Skeletal muscle satellite cell (primary cell): Measurements from ENCODE around the gene ZCCHC17.
A peak's percentile ranks its signal among the peaks of the same experiment; 100 is the strongest.
"Not testable (repeated sequence)": the region's sequence is repeated elsewhere in the genome, so short reads cannot be mapped to it uniquely, and the experiment has no call there.

Experiments
- H3K27me3 ChIP-seq: 2 replicates; pipeline ENCODE4 v1.7.0; 2013; ENCODE audit warnings: low read length; ENCODE audit not compliant: control insufficient read depth, insufficient read depth
- H3K36me3 ChIP-seq: 2 replicates; pipeline ENCODE4 v1.7.0; 2013; ENCODE audit warnings: mild to moderate bottlenecking, control low read depth, low read length; ENCODE audit not compliant: insufficient read depth
- H3K4me1 ChIP-seq: 2 replicates; pipeline ENCODE4 v1.7.0; 2013; ENCODE audit warnings: low read length; ENCODE audit not compliant: control insufficient read depth, insufficient read depth
- H3K4me2 ChIP-seq: 2 replicates; pipeline ENCODE4 v1.7.0; 2013; ENCODE audit warnings: mild to moderate bottlenecking, low read length
- H3K4me3 ChIP-seq: 2 replicates; pipeline ENCODE4 v1.7.0; 2013; ENCODE audit warnings: low read length
- H3K9ac ChIP-seq: 2 replicates; pipeline ENCODE4 v1.7.0; 2013; ENCODE audit warnings: mild to moderate bottlenecking, low read depth, low read length, moderate library complexity
- H3K9me3 ChIP-seq: replicated peaks from 2 replicates; pipeline ENCODE4 v1.7.0; 2013; ENCODE audit warnings: mild to moderate bottlenecking, control low read depth, low read length

Gene ZCCHC17

GRCh38 chr1:31272369-31272768 is 24.5 kb upstream of the ZCCHC17 start:
- peaks cover 61% of the 10 kb centered on the region for H3K36me3 ChIP-seq
- H3K9me3 ChIP-seq: no peaks in the 10 kb centered on the region

GRCh38 chr1:31273619-31274018 is 23.2 kb upstream of the ZCCHC17 start:
- H3K4me1 ChIP-seq: no peaks in the 10 kb centered on the region
- no peaks in the 10 kb centered on the region for H3K27me3 ChIP-seq
- H3K9me3 ChIP-seq: no peaks in the 10 kb centered on the region
- H3K4me2 ChIP-seq: no peak overlapping the region
- peaks cover 57% of the 10 kb centered on the region for H3K36me3 ChIP-seq
- H3K9ac ChIP-seq: no peak overlapping the region
- no peak overlapping the region for H3K4me3 ChIP-seq

More at GRCh38 chr1:31272369-31272768, 24.5 kb upstream of the ZCCHC17 start:
- Histone ChIP-seq H3K9ac (no peak overlapping the region), H3K4me2 (no peak overlapping the region), H3K27me3 (no peaks in the 10 kb centered on the region), H3K4me3 (no peak overlapping the region), H3K4me1 (no peaks in the 10 kb centered on the region)

- H3K9ac ChIP-seq, H3K4me3 ChIP-seq, H3K4me1 ChIP-seq, H3K4me2 ChIP-seq, H3K27me3 ChIP-seq, H3K9me3 ChIP-seq: not testable (repeated sequence)
- H3K36me3 ChIP-seq: peaks cover 44% of the 10 kb centered on the region
Observed at GRCh38 chr1:31282426-31282825, 14.4 kb upstream of the ZCCHC17 start.

- H3K4me2 ChIP-seq, H3K4me1 ChIP-seq, H3K27me3 ChIP-seq, H3K4me3 ChIP-seq, H3K9ac ChIP-seq, H3K9me3 ChIP-seq: not testable (repeated sequence)
- H3K36me3 ChIP-seq: peaks cover 57% of the 10 kb centered on the region
Observed at GRCh38 chr1:31287791-31288190, 9.0 kb upstream of the ZCCHC17 start.

- Histone ChIP-seq H3K4me3 (no peak overlapping the region), H3K9me3 (no peaks in the 10 kb centered on the region), H3K9ac (no peak overlapping the region), H3K36me3 (peaks cover 54% of the 10 kb centered on the region), H3K4me2 (no peak overlapping the region), H3K27me3 (no peaks in the 10 kb centered on the region), H3K4me1 (no peaks in the 10 kb centered on the region)
Observed at GRCh38 chr1:31289021-31289420, 7.8 kb upstream of the ZCCHC17 start.

GRCh38 chr1:31295874-31296485 is 852 bp upstream of the ZCCHC17 start:
- Histone ChIP-seq H3K36me3 (peaks cover 23% of the 10 kb centered on the region), H3K4me3 (peak overlapping the region; percentile 86), H3K4me1 (peaks cover 16% of the 10 kb centered on the region), H3K4me2 (peak overlapping the region; percentile 75), H3K27me3 (no peaks in the 10 kb centered on the region), H3K9ac (peak overlapping the region; percentile 93), H3K9me3 (no peaks in the 10 kb centered on the region)

GRCh38 chr1:31297277-31298247 is 730 bp downstream of the ZCCHC17 start:
- peaks cover 16% of the 10 kb centered on the region for H3K4me1 ChIP-seq
- H3K4me2 ChIP-seq: peak overlapping the region; percentile 83

GRCh38 chr1:31299365-31299764 is 2.5 kb downstream of the ZCCHC17 start:
- H3K4me3 ChIP-seq: no peak overlapping the region
- peak overlapping the region; percentile 17 for H3K4me2 ChIP-seq
- H3K27me3 ChIP-seq: no peaks in the 10 kb centered on the region
- peaks cover 16% of the 10 kb centered on the region for H3K4me1 ChIP-seq
- no peaks in the 10 kb centered on the region for H3K9me3 ChIP-seq
- H3K36me3 ChIP-seq: no peaks in the 10 kb centered on the region
- no peak overlapping the region for H3K9ac ChIP-seq

More at GRCh38 chr1:31297277-31298247, 730 bp downstream of the ZCCHC17 start:
- H3K36me3 ChIP-seq: peaks cover 7% of the 10 kb centered on the region
- H3K4me3 ChIP-seq: peak overlapping the region; percentile 86
- no peaks in the 10 kb centered on the region for H3K9me3 ChIP-seq
- no peaks in the 10 kb centered on the region for H3K27me3 ChIP-seq
- peak overlapping the region; percentile 93 for H3K9ac ChIP-seq

- Histone ChIP-seq H3K27me3 (no peaks in the 10 kb centered on the region), H3K36me3 (no peaks in the 10 kb centered on the region), H3K9me3 (no peaks in the 10 kb centered on the region), H3K4me3 (no peak overlapping the region), H3K4me1 (peaks cover 16% of the 10 kb centered on the region), H3K9ac (no peak overlapping the region), H3K4me2 (no peak overlapping the region)
Observed at GRCh38 chr1:31300193-31300592, 3.4 kb downstream of the ZCCHC17 start.

GRCh38 chr1:31302709-31303441 is 6.0 kb downstream of the ZCCHC17 start:
- H3K9me3 ChIP-seq: no peaks in the 10 kb centered on the region
- H3K36me3 ChIP-seq: no peaks in the 10 kb centered on the region
- H3K27me3 ChIP-seq: no peaks in the 10 kb centered on the region
- H3K4me2 ChIP-seq: no peak overlapping the region
- no peak overlapping the region for H3K4me3 ChIP-seq
- H3K9ac ChIP-seq: no peak overlapping the region
- H3K4me1 ChIP-seq: peaks cover 19% of the 10 kb centered on the region

- no peak overlapping the region for H3K4me3 ChIP-seq
- H3K9ac ChIP-seq: peak overlapping the region; percentile 33
Observed at GRCh38 chr1:31306278-31306677, 9.4 kb downstream of the ZCCHC17 start.

More at GRCh38 chr1:31306278-31306677, 9.4 kb downstream of the ZCCHC17 start:
- no peaks in the 10 kb centered on the region for H3K9me3 ChIP-seq
- peak overlapping the region; percentile 65 for H3K4me2 ChIP-seq
- peaks cover 17% of the 10 kb centered on the region for H3K36me3 ChIP-seq
- no peaks in the 10 kb centered on the region for H3K27me3 ChIP-seq
- H3K4me1 ChIP-seq: peaks cover 10% of the 10 kb centered on the region
